Osteocyte (in vitro differentiated cells): ENCODE measurements around the gene POU3F3. TPM values are rescaled to one million over a fixed set of nuclear protein-coding genes. Genes with fewer than 3 reads are reported as not detected.
A peak's percentile ranks its signal among the peaks of the same experiment; 100 is the strongest.

Experiments
- DNase-seq: peaks from one replicate; pipeline ENCODE4 v3.0.0; 2021; ENCODE audit warnings: mixed read lengths; ENCODE audit not compliant: unreplicated experiment; ENCODE audit errors: extremely low spot score
- H3K27ac Mint-ChIP-seq: one replicate; pipeline ENCODE4 v1.8.0; 2021; ENCODE audit warnings: mild to moderate bottlenecking, mixed read lengths; ENCODE audit not compliant: unreplicated experiment
- H3K27me3 Mint-ChIP-seq: one replicate; pipeline ENCODE4 v1.8.0; 2021; ENCODE audit warnings: mixed read lengths; ENCODE audit not compliant: unreplicated experiment
- H3K36me3 Mint-ChIP-seq: one replicate; pipeline ENCODE4 v1.8.0; 2021; ENCODE audit warnings: mixed read lengths; ENCODE audit not compliant: unreplicated experiment
- H3K4me1 Mint-ChIP-seq: one replicate; pipeline ENCODE4 v1.8.0; 2021; ENCODE audit warnings: mixed read lengths; ENCODE audit not compliant: unreplicated experiment
- H3K4me3 Mint-ChIP-seq: one replicate; pipeline ENCODE4 v1.8.0; 2021; ENCODE audit warnings: mild to moderate bottlenecking, moderate library complexity, mixed read lengths; ENCODE audit not compliant: unreplicated experiment
- H3K9me3 Mint-ChIP-seq: one replicate; pipeline ENCODE4 v1.8.0; 2021; ENCODE audit warnings: mixed read lengths; ENCODE audit not compliant: unreplicated experiment
- total RNA-seq: library from RNA; stranded (reverse); gene quantifications from 2 replicates; pipeline ENCODE4 v1.2.1, GENCODE V29; 2021
- TF ChIP-seq, protein P1 (sequence below): fragments of 200-600 bp; sonication (generic); IDR thresholded peaks from 2 replicates; pipeline ENCODE4 v1.5.0; 2021; ENCODE audit warnings: antibody characterized with exemption, mild to moderate bottlenecking, moderate library complexity

The POU3F3 gene
- total RNA-seq, 1 donor from 2014 or later = 35.5 TPM

DNA sequence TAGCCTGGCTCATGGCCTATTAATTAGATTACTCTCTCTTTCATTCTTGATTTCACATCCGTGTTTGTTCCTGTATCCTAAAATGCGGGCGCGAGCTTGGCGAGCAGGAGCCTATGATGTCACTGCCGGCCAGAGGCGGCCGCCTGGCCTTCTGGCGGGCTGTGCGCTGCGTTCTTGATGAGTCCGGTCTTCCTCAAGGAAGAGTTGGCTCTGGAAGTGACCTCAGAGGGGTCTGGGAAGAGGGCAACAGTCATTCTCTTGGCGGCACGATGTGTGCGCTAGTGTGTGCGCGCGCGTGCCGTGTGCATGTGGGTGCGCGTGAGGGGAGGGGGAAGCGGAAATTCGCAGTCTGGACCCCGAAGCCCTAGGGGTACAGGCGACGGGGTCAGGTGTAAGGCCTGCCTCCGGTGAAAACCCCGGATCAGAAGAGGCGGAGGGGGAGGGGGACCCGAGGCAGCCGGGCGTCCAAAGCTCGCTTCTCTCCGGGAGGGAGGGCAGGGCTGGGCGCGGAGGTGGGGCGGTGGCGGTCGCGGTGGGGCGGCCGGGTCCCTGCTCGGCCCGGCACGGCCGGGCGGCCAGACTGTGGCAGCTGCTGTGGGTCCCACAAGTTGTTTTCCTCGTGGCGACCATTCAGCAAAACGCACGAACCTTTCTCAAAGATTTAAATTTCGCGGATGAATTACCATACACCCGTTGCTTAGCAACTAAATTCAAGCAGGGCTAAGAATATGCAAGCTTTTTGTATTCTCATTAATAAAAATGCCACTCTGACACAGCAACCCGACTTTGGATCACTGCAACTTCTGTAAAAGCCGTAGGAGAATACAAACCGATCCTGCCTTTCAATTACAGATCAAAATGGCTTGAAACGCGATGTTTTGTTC lies 8.4 kb downstream of the POU3F3 start:
- Mint-ChIP-seq H3K27me3 (peaks cover 23% of the 10 kb centered on the region), H3K4me3 (peak overlapping the region; percentile 88), H3K9me3 (no peaks in the 10 kb centered on the region), H3K27ac (peak overlapping the region; percentile 94), H3K4me1 (peaks cover 40% of the 10 kb centered on the region), H3K36me3 (peaks cover 6% of the 10 kb centered on the region)
- TF ChIP-seq, protein P1, sequence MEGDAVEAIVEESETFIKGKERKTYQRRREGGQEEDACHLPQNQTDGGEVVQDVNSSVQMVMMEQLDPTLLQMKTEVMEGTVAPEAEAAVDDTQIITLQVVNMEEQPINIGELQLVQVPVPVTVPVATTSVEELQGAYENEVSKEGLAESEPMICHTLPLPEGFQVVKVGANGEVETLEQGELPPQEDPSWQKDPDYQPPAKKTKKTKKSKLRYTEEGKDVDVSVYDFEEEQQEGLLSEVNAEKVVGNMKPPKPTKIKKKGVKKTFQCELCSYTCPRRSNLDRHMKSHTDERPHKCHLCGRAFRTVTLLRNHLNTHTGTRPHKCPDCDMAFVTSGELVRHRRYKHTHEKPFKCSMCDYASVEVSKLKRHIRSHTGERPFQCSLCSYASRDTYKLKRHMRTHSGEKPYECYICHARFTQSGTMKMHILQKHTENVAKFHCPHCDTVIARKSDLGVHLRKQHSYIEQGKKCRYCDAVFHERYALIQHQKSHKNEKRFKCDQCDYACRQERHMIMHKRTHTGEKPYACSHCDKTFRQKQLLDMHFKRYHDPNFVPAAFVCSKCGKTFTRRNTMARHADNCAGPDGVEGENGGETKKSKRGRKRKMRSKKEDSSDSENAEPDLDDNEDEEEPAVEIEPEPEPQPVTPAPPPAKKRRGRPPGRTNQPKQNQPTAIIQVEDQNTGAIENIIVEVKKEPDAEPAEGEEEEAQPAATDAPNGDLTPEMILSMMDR = no peak
- peak; percentile 81 for DNase-seq

DNA sequence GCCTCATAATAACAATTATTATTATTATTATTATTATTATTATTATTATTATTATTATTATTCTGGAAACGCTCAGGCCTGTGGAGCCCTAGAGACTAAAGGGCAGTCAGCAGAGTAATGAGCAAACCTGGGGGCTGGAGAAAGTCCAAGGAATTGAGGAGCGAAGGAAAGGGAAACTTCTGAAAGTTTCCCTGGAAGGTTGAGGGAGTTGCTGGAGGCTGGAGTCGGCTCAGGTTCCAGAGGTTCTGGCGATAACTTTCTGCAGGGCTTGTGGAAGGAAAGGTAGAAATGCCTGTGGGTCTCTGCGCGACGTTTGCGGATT lies 9.2 kb downstream of the POU3F3 start:
- Mint-ChIP-seq H3K36me3 (peaks cover 2% of the 10 kb centered on the region), H3K9me3 (no peaks in the 10 kb centered on the region), H3K4me3 (peak overlapping the region; percentile 55), H3K4me1 (peaks cover 36% of the 10 kb centered on the region), H3K27ac (peak overlapping the region; percentile 27), H3K27me3 (peaks cover 23% of the 10 kb centered on the region)
- no peak for DNase-seq
- TF ChIP-seq, protein P1 = no peak

DNA sequence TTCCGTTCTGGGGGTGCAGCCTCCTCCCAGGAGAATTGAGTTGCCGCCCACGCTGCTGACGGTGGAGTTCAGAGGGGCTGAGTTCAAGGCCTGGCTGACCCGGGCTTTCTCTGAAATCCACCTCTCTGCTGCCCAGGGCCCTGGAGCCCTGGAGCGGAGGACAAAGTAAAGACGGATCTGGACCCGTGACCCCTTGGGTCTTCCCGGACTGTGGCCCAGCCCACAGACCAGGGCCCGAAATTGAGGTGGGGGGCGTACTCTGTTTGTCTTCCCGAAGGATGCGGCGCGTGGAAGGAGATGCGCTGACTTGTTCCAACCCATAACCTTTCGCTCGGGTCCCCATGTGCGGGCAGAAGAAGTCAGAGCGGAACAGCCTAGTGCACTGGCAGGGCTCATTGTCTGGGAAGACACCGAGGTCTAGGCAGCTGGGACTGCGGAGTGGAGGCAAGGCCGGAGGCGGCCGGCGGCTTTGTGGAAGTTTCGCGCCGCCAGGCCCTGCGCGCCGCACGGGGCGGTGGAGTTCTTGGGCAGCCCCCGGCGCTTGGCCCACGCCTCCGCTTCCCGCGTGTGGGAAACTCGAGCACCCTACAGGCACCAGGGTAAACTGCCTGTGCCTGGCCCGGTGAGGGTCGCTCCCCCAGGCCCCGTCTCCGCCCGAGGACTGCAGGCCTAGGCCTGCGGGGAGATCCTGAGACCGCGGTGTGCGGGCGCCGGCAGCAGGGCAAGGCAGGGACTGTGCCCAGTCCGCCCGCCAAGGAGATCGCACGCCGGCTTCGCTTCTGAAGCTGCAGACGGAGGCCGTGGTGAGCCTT lies 9.8 kb downstream of the POU3F3 start:
- peaks cover 34% of the 10 kb centered on the region for H3K4me1 Mint-ChIP-seq
- H3K36me3 Mint-ChIP-seq = peaks cover 2% of the 10 kb centered on the region
- no peaks in the 10 kb centered on the region for H3K9me3 Mint-ChIP-seq
- peak overlapping the region; percentile 27 for H3K27ac Mint-ChIP-seq
- peak overlapping the region; percentile 55 for H3K4me3 Mint-ChIP-seq
- peak; percentile 82 for DNase-seq
- TF ChIP-seq, protein P1 = no peak
- H3K27me3 Mint-ChIP-seq = peaks cover 23% of the 10 kb centered on the region

DNA sequence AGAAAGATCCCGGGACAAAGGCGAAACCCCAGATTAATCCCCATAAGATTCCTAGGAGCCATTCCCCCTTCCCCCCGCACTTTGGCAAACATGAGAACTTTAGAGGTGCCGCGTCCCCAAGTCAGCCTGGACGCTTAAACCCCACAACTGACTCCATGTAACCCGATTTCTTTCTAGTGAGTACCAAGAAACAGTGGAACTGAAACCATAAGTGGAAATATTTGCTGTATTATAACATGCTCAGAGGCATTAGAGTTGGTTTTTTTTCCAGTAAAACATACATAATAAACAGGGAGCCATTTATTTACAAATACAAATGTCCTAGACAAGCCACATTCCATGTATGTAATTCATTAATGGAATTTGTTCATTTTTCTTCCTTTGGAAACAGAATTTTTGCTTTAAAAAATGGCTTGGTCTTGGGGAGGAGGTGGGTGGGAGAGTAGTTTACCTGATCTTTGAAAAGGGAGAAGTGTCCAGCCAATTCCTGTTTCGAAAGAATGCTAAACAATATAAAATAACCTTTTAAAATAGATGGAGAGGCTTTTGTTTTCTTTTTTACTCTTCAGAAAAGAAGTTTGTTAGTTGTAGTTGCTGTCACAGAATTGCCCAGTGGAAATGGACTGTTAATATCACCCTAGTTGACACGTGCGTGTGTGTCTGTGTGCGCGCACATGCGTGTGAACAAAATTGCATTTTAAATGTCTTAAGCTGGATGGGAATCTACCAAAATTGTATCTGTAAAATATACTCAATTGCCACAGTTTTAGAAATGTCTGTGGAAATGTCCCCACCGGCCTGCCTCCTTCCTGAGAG lies 10.6 kb downstream of the POU3F3 start:
- Mint-ChIP-seq H3K9me3 (no peaks in the 10 kb centered on the region), H3K27me3 (peaks cover 23% of the 10 kb centered on the region), H3K4me1 (peaks cover 33% of the 10 kb centered on the region), H3K27ac (no peak overlapping the region), H3K36me3 (peaks cover 2% of the 10 kb centered on the region), H3K4me3 (no peak overlapping the region)
- peak; percentile 11 for DNase-seq
- TF ChIP-seq, protein P1 = no peak
